ENCODE measurements around the gene CCDC7. TPM values are rescaled to one million over a fixed set of nuclear protein-coding genes. Genes with fewer than 3 reads are reported as not detected.
"Not testable (repeated sequence)": the region's sequence is repeated elsewhere in the genome, so short reads cannot be mapped to it uniquely, and the experiment has no call there.

The CCDC7 gene
- total RNA-seq, 4 donors from 2014 or later: 17.9 to 42.2 (median 27.3) TPM

GRCh38 chr10:32582946-32583345 is 137.0 kb downstream of the CCDC7 start:
- DNase-seq (ENCODE audit: low spot score) (no peak), ATAC-seq (ENCODE audit: low FRiP score) (no peak)
- no peak for TF ChIP-seq CTCF (IDR thresholded peaks at IDR 0.05)

- not testable (repeated sequence) for ATAC-seq (ENCODE audit: low FRiP score)
Measured at GRCh38 chr10:32598022-32598421, 152.1 kb downstream of the CCDC7 start.

GRCh38 chr10:32600317-32600716 is 154.4 kb downstream of the CCDC7 start:
- TF ChIP-seq CTCF (IDR thresholded peaks at IDR 0.05): no peak
- DNase-seq (ENCODE audit: low spot score) (no peak), ATAC-seq (ENCODE audit: low FRiP score) (no peak)

More at GRCh38 chr10:32598022-32598421, 152.1 kb downstream of the CCDC7 start:
- DNase-seq (ENCODE audit: low spot score): not testable (repeated sequence)

- DNase-seq (ENCODE audit: low spot score); ATAC-seq (ENCODE audit: low FRiP score): not testable (repeated sequence)
Measured at GRCh38 chr10:32601562-32601961, 155.6 kb downstream of the CCDC7 start.

GRCh38 chr10:32605787-32606186 is 159.8 kb downstream of the CCDC7 start:
- DNase-seq (ENCODE audit: low spot score) (no peak), ATAC-seq (ENCODE audit: low FRiP score) (no peak)
- TF ChIP-seq CTCF (IDR thresholded peaks at IDR 0.05): no peak

GRCh38 chr10:32610543-32610942 is 164.6 kb downstream of the CCDC7 start:
- not testable (repeated sequence) for ATAC-seq (ENCODE audit: low FRiP score)

GRCh38 chr10:32616438-32616837 is 170.5 kb downstream of the CCDC7 start:
- no peak for TF ChIP-seq CTCF (IDR thresholded peaks at IDR 0.05)
- ATAC-seq (ENCODE audit: low FRiP score) (no peak), DNase-seq (ENCODE audit: low spot score) (no peak)

More at GRCh38 chr10:32610543-32610942, 164.6 kb downstream of the CCDC7 start:
- DNase-seq (ENCODE audit: low spot score): not testable (repeated sequence)

- TF ChIP-seq CTCF (IDR thresholded peaks at IDR 0.05): no peak
- DNase-seq (ENCODE audit: low spot score): no peak
- ATAC-seq (ENCODE audit: low FRiP score): no peak
Measured at GRCh38 chr10:32618482-32618881, 172.5 kb downstream of the CCDC7 start.

GRCh38 chr10:32621969-32622368 is 176.0 kb downstream of the CCDC7 start:
- DNase-seq (ENCODE audit: low spot score): no peak
- TF ChIP-seq CTCF (IDR thresholded peaks at IDR 0.05): no peak
- no peak for ATAC-seq (ENCODE audit: low FRiP score)
